Mucosa of descending colon (tissue), 3 donors: ENCODE data around the gene RNF187. TPM values are rescaled to one million over a fixed set of nuclear protein-coding genes. Genes with fewer than 3 reads are reported as not detected.

Experiments
- ATAC-seq: fragments of 200-7000 bp; cut with Tn5 transposase; one replicate; pipeline ENCODE4 v1.9.1; 2020; ENCODE audit warnings: mild to moderate bottlenecking, moderate library complexity
- DNase-seq, 3 donors: peaks; one replicate each; pipeline ENCODE4 v3.0.0-alpha.2; 2020
- H3K36me3 ChIP-seq: fragments of 200-600 bp; one replicate; pipeline ENCODE4 v1.8.0; 2021; ENCODE audit warnings: low read depth, mild to moderate bottlenecking
- H3K4me1 ChIP-seq: fragments of 200-600 bp; one replicate; pipeline ENCODE4 v1.8.0; 2021; ENCODE audit warnings: low read depth, mild to moderate bottlenecking
- H3K4me3 ChIP-seq: fragments of 200-600 bp; one replicate; pipeline ENCODE4 v1.8.0; 2021; ENCODE audit warnings: mild to moderate bottlenecking
- H3K9me3 ChIP-seq: fragments of 200-600 bp; one replicate; pipeline ENCODE4 v1.8.0; 2021; ENCODE audit warnings: mild to moderate bottlenecking
- intact Hi-C, 2 donors: fragments of 100-400 bp; cut with DNase I in 1 of 2; cut with micrococcal nuclease in 1 of 2; formaldehyde crosslinking; loops; one replicate each; pipeline versions ENCODE4 v1.11.0 to v1.11.1; 2022; cut with DNase I, micrococcal nuclease
- total RNA-seq, 3 donors: library from RNA; stranded (reverse); fragmentation: NEBNext Ultra II Directional in 2 of 3; extraction: Animal tissue kit (Norgen Biotek cat#: 25700) in 2 of 3; gene quantifications; one replicate each; pipeline versions ENCODE4 v1.2.1 to v1.2.4, GENCODE V29; 2021 to 2023
- TF ChIP-seq, protein P1 (sequence below): fragments of 200-600 bp; IDR thresholded peaks from one replicate; pipeline ENCODE4 v1.8.0; 2022; ENCODE audit warnings: antibody characterized with exemption, mild to moderate bottlenecking
- donor health status: DM: no; HTN: no; CAD: no; lungs with moderate emphysema.
- donor health status: DM: no; HTN: no; CAD: no.
- donor health status: DM: no; HTN: yes; CAD: no.

The RNF187 gene
- total RNA-seq, 3 donors from 2014 or later: 67.7 to 84.0 (median 68.4) TPM

DNA sequence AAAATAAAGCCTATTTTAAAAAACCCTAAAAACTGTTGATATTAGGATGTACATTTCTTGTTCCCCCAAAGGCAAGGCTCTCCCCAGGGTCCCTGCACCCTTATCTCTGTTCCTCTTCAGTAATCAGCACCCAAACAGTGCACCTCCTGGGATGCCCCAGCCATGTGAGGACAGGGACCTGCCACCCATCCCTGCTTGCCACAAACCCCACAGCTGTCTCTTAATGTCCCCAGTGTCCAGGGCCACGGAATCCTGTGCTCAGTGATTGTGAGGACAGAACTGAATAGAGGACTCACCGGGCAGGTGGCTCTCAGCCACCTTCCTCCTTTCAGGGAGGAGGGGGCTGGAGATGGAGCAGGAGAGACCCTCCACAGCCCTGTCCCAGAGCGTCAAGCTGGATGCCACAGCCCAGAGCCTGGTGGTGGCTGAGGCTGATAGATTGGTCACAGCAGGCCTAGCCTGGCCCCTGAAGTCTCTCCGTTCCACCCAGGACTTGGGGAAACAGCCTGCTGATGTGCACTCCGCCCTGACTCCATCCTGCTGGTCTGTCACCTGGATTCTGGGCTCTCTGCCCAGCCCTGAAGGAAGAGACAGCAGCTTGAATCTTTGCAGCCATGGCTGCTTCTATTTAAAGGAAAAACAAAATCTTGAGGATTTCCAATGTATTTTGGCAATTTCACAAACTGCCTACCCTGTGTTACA, 23.1 kb downstream of the RNF187 start:
- TF ChIP-seq, protein P1, sequence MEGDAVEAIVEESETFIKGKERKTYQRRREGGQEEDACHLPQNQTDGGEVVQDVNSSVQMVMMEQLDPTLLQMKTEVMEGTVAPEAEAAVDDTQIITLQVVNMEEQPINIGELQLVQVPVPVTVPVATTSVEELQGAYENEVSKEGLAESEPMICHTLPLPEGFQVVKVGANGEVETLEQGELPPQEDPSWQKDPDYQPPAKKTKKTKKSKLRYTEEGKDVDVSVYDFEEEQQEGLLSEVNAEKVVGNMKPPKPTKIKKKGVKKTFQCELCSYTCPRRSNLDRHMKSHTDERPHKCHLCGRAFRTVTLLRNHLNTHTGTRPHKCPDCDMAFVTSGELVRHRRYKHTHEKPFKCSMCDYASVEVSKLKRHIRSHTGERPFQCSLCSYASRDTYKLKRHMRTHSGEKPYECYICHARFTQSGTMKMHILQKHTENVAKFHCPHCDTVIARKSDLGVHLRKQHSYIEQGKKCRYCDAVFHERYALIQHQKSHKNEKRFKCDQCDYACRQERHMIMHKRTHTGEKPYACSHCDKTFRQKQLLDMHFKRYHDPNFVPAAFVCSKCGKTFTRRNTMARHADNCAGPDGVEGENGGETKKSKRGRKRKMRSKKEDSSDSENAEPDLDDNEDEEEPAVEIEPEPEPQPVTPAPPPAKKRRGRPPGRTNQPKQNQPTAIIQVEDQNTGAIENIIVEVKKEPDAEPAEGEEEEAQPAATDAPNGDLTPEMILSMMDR: no peak
- Histone ChIP-seq H3K36me3 (no peaks in the 10 kb centered on the region), H3K9me3 (no peaks in the 10 kb centered on the region), H3K4me1 (no peaks in the 10 kb centered on the region), H3K4me3 (no peak overlapping the region)
- intact Hi-C loops: no loop called here
- no peak for ATAC-seq
- no peak for DNase-seq

DNA sequence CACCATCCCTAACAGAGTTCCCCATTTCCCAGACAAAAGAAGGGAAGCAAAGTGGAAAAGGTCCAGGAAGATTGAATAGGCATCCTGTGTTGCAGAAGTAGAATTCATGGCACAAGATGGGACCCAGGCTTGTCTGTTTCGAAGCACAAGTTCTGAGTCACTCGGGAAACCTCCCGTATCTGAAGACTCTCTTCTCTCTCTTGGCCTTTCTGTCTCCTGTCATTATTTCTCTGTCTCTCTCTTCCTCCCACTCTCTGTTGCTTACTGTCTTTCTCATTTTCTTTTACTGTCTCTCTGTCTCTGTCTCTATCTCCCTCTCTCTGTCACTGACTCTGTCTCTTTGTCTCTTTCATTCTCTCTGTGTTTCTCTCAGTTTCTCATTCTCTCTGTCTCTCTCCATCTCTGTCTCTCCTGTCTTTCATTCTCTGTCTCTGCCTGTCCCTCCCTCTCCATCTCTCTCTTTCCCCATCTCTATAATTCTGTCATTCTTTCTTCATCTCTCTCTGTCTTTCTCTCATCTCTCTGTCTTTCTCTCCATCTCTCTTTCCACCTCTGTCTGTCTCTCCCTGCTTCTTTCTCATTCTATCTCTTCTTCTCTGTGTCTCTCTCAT, 23.7 kb downstream of the RNF187 start:
- no peaks in the 10 kb centered on the region for H3K4me1 ChIP-seq
- no peak for ATAC-seq
- TF ChIP-seq, protein P1: no peak
- DNase-seq: no peak
- H3K9me3 ChIP-seq: no peaks in the 10 kb centered on the region
- intact Hi-C loops: no loop called here
- H3K4me3 ChIP-seq: no peak overlapping the region
- no peaks in the 10 kb centered on the region for H3K36me3 ChIP-seq

DNA sequence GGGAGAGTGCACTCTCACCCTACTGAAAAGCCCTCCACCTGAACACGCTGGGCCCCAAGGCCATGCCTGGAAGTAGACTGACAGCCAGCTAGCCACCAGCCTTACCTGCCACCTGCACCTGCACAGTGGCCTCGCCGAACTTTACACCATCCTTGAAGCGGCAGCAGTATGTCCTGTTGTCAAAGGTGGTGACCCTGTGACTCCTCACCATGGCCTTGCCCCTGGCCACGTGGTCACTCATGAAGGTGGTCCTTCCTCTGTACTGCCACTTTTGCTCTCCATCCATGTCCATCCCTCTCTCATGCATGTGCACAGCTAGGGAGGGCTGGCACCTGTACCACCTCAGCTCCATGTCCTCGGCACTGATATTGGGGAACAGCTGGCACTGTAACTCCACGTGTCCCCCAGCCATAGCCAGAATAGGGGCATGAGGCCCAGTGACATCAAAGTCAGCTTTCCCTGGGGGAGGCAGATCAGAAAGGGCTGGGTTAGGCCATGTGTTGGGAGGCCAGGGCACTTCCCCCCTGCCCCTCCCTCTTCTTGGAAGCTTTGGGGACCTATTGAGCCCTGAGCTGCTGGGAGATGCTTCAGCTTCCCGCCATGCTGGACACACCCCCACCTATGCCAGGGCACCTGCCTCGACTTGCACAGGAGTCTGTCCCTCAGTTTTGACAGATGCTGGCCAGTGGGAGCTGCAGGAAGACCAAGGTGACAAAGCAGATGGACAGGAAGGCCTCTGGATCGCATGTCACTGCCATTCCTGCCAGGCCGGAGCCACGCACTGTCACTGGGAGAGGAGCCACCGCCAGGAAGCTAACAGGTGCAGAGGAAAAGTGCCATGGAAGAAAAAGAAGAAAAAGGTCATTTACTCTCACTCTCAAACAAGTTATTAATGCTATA, 24.6 kb downstream of the RNF187 start:
- Histone ChIP-seq H3K9me3 (no peaks in the 10 kb centered on the region), H3K36me3 (no peaks in the 10 kb centered on the region), H3K4me3 (no peak overlapping the region), H3K4me1 (no peaks in the 10 kb centered on the region)
- TF ChIP-seq, protein P1: no peak
- ATAC-seq (no peak), DNase-seq (no peak)
- intact Hi-C loops: no loop called here

DNA sequence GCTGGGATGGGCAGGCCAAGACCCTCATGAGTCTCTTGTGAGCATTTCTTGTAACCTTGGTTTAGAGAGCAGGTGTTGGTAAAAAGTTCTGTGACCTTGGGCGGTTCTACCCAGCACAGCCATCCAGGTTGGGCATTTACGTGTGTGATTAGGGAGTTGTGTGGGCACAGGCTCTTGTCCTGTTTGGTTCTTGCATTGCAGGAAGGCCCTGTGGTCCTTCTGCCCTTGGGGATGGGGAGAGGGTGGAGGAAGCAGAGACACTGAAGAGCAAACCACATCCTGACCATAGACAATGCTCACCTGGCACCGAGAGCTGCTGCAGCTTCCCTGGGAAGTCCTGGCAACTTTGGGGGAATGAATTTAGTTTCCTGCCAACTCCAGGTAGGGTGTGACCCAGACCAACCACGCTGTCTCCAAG, 25.6 kb downstream of the RNF187 start:
- no peak overlapping the region for H3K4me3 ChIP-seq
- H3K36me3 ChIP-seq: no peaks in the 10 kb centered on the region
- no peaks in the 10 kb centered on the region for H3K4me1 ChIP-seq
- TF ChIP-seq, protein P1: no peak
- no peaks in the 10 kb centered on the region for H3K9me3 ChIP-seq
- ATAC-seq (no peak), DNase-seq (no peak)
- intact Hi-C loops: no loop called here

DNA sequence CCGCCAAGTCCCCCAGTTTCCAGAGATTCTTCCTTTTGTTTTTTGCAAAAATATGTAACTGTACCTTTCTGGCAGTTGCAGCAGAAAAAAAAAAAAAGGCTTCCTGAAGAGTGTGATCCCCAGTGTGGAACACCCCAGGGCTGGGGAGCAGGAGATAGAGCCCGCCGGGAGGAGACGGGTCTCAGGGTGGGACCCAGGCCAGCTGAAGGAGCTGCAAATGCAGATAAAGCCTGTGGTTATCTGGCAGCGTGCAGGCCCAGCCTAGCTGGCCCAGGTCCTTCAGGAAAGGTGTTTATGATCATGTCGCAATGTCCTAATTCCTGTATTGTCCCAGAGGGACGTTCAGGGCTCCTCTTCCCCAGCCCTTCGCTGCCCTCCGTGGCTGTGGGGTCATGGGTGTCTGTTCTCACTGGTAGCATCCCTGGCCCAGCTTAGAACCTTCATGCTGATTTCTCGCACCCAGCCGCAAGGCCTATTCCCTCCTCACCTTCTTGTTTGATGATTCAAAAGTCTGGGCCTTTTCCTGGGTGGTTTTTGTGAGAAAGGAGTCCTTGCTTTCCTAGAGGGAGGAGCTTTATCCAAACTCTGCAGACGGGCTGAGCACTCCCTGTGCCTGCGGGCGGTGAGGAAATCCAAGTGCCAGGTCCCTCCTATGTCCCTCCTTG, 26.2 kb downstream of the RNF187 start:
- no peak for DNase-seq
- Histone ChIP-seq H3K9me3 (no peaks in the 10 kb centered on the region), H3K36me3 (no peaks in the 10 kb centered on the region), H3K4me3 (no peak overlapping the region), H3K4me1 (no peaks in the 10 kb centered on the region)
- TF ChIP-seq, protein P1: no peak
- ATAC-seq: no peak
- intact Hi-C loops: no loop called here
